Coronary artery (tissue), 2 donors: ENCODE results near the gene FGGY.

Source experiments
- DNase-seq: peaks from one replicate; pipeline ENCODE4 v3.0.0-alpha.2; 2017; ENCODE audit warnings: low spot score
- H3K27ac ChIP-seq, 2 donors: fragments of 200-600 bp; sonication (generic); one replicate each; pipeline ENCODE4 v1.5.1; 2016 to 2019
- H3K4me3 ChIP-seq: fragments of 200-600 bp; sonication (generic); 2 replicates; pipeline ENCODE4 v1.5.1; 2016; ENCODE audit warnings: mild to moderate bottlenecking, moderate library complexity
- TF ChIP-seq, protein P1 (sequence below): fragments of 200-600 bp; sonication (generic); IDR thresholded peaks from one replicate; pipeline ENCODE4 v1.5.1; 2019; ENCODE audit warnings: antibody characterized with exemption

The FGGY gene

DNA sequence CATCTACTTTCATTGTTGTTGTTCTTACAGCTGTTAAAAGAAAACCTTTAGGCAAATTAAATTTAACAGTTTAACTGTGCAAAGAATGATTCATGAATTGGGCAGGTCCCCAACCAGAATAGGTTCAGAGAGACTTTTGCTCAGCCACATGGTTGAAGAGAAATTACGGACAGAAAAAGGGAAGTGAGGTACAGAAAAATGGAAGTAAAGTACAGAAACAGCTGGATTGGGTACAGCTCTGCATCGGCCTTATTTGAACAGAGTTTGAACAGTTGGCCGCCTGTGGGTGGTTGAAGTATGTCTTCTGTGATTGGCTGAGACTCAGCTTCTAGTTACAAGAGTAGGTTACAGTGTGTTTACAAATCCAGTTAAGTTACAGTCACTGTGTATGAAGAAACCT lies 210.1 kb downstream of the FGGY start:
- H3K4me3 ChIP-seq: no peak overlapping the region
- no peak for DNase-seq
- no peak overlapping the region for H3K27ac ChIP-seq
- TF ChIP-seq, protein P1, sequence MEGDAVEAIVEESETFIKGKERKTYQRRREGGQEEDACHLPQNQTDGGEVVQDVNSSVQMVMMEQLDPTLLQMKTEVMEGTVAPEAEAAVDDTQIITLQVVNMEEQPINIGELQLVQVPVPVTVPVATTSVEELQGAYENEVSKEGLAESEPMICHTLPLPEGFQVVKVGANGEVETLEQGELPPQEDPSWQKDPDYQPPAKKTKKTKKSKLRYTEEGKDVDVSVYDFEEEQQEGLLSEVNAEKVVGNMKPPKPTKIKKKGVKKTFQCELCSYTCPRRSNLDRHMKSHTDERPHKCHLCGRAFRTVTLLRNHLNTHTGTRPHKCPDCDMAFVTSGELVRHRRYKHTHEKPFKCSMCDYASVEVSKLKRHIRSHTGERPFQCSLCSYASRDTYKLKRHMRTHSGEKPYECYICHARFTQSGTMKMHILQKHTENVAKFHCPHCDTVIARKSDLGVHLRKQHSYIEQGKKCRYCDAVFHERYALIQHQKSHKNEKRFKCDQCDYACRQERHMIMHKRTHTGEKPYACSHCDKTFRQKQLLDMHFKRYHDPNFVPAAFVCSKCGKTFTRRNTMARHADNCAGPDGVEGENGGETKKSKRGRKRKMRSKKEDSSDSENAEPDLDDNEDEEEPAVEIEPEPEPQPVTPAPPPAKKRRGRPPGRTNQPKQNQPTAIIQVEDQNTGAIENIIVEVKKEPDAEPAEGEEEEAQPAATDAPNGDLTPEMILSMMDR: no peak

DNA sequence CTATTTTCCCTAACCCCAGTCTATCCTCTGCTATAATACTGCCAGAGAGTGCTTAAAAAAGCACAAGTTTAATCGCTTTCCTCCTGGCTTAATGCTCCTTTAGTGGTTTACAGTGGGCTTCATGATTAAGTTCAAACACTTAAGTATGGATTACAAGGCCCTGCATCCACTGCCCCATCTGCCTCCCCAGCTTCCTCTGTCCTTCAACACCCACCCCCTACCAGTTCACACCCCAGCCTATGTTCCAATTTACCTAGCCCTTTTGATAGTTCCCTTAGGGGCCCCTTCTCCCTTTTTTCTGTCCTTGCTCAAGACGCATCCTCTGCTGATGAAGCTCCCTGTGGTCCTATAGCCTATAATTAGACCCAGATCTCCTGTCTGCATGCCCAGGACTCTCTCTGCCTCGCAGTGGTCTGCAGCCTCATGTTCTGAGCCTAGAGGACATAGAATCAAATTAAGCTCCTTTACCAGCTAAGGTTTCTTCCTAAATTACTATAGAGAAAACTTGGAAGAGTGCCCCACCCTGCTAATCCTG lies 212.5 kb downstream of the FGGY start:
- no peak for DNase-seq
- Histone ChIP-seq H3K4me3 (no peak overlapping the region), H3K27ac (no peak overlapping the region)
- TF ChIP-seq, protein P1: no peak

DNA sequence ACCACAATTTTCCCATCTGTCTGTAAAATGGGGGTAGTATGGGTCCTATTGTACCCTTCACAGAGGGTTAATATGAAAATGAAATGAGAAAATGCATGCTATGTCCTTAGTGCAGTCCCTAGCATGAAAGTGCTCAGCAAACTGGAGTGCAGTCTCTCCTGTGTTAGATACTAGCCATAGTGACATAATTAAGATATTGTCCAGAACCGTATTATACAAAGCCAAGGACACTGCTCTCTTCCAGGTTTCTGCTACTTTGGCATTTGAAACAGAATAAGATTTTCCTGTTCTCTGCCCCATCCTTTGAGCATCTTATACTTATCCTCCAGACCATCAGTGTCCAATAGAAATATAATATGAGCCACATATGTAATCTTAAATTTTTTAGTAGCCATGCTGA lies 213.4 kb downstream of the FGGY start:
- TF ChIP-seq, protein P1: no peak
- DNase-seq: no peak
- H3K4me3 ChIP-seq: no peak overlapping the region
- no peak overlapping the region for H3K27ac ChIP-seq

DNA sequence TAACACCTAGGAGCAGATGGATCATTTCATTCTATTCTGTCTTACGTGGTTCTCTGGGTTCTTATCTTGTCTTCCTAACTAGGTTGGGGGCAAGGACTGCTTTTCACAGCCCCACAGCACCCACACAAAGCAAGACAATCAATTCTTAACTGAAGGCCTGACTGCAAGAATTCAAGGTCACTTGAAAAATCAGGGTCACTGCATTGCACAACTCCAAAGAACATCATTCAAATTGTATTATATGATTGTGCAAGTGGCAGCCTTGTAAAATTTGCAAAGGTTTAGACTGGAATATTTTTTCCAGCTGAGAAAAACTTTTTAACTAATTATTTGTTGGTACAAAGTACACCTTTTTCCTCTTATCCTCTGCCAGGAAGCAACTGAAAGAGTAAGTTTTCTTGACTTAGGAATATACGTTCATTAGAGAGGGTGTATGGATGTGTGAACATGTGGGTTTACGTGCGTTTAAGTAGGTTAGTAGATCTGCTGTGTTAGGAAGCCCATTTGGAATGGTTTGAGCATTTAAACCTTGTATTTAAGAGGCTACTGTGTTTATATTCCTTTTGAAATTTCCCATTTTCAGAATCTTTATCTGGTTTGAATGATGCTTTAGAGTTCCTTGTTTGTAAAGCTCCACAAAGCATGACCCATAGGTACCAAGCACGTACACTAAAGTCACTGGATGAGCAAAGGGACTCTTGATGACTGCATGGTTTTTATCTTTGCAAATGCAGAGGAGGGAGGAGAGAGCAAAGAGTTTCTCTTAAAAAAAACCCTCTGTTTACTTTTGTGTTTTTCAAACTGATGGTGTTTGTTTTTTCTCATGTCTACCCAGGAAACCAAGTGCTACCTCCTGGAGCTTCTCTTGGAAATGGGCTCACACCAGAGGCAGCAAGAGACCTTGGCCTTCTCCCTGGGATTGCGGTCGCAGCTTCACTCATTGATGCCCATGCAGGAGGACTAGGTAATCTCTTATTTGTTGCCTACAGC lies 214.9 kb downstream of the FGGY start:
- H3K27ac ChIP-seq: no peak overlapping the region
- TF ChIP-seq, protein P1: no peak
- DNase-seq: no peak
- H3K4me3 ChIP-seq: no peak overlapping the region

DNA sequence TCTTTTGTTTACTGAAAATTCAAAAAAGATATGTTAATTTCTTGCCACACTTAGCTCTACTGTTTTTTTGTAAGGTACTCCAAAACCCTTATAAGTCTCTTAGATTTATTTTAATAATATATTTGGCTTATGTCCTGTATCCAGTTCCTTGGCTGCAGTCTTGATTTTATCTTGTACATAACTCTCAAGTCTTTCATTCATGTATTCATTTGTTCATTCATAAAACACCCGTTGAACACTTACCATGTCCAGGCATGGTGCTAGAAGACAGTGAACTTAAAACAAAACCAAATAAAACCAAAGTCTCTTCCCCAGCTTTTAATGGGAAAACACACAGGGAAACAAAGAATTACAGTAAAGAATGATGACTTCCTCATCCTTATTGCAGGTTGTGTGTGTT lies 215.8 kb downstream of the FGGY start:
- no peak for DNase-seq

DNA sequence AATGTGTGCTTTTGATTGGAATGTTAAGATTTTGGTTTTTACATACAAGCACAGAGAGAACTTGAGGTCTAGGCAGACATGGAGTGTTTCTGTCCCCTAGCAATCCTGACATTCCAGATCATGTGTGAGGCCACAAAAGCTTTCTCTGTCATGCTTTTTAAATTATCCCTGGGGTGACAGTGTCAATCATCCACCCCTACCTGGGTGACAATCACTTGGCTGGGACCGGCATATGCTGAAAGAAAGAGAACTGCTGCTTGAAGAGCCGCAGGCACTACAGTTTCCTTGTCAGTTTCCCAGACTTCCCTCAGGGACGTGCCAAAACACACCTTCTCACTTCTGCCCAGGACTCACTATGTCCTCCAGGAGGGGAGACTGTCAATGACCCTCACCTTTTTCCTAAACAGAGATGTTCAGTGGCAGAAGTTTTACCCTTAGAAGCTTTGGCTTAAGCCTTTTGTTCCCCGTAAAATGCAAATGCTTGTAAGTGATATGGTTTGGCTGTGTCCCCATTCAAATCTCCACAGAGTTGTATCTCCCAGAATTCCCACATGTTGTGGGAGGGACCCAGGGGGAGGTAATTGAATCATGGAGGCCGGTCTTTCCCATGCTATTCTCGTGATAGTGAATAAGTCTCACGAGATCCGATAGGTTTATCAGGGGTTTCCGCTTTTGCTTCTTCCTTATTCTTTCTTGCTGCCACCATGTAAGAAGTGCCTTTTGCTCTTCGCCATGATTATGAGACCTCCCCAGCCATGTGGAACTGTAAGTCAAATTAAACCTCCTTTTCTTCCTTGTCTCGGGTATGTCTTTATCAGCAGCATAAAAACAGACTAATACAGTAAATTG lies 217.4 kb downstream of the FGGY start:
- Histone ChIP-seq H3K27ac (no peak overlapping the region), H3K4me3 (no peak overlapping the region)
- TF ChIP-seq, protein P1: no peak
- DNase-seq: no peak

More for the DNA sequence above, 215.8 kb downstream of the FGGY start:
- H3K27ac ChIP-seq: no peak overlapping the region
- H3K4me3 ChIP-seq: no peak overlapping the region
- TF ChIP-seq, protein P1: no peak
